Measurements from ENCODE around the gene LHFPL3. TPM values are rescaled to one million over a fixed set of nuclear protein-coding genes. Genes with fewer than 3 reads are reported as not detected.

The LHFPL3 gene
- total and polyA plus RNA-seq, 9 of the 15 experiments (the other 6 are each of a cell fraction or from before 2014, with no cell fraction given), result 0.21 to 0.52 TPM; not detected in 7

DNA sequence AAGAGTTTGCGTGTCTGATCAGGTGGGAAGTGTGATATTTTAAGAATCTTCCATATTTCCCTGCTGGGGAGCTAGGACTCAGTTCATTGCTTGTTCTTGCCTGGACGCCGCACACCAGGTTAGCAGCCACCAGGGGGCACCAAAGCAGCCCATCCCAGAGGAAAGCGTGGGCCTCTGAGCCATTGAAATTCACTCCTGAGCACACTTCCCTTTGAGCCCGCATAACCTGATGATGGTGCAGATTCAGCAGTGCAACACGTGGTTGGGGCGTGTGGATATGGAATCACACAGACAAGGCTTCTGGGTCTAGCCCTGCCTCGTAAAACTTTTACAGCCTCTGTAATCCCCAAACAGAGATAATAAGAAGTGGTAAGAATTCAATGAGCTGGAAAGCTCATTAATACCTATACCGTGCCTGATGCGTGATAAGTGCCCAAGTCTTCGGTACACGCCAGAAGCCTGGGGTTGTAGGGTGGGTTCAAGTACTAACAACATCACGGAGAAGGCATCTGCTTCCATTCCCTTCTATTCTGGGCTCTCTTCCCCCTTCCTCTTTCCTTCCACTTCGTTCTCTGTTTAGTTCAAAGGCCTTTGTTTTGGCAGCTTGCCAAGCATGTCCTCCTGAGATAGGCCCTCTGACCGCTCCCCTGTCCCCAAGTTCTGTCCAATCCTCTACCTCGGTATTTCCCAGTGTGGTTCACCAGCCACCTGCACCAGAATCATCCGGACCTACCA lies 555.5 kb downstream of the LHFPL3 start:
- H3K9me3 ChIP-seq (replicated peaks; ENCODE audit: control insufficient read depth, insufficient read depth, low read depth, low read length), result peaks cover 6% of the 10 kb centered on the region
- in situ Hi-C loops (cut with MboI), result loop anchor here (5.0 kb wide), 1 partner anchor 33 kb away; no protein-coding TSS in a partner anchor
- peak overlapping the region; percentile 99 for H2AFZ ChIP-seq (ENCODE audit: low read depth, low read length)
- TF ChIP-seq MAFG (tag; conservative IDR thresholded peaks at IDR 0.05) (peak; percentile 91), AFF1 (IDR thresholded peaks at IDR 0.05; ENCODE audit: low read depth in 1 of 2, partially characterized antibody in 2 of 2) (peak in 1 of 2 experiments; percentile 63), RBBP5 (IDR thresholded peaks at IDR 0.05; ENCODE audit: borderline replicate concordance, insufficient read depth, low read length, poor library complexity, severe bottlenecking) (peak; percentile 32), TRIM25 (IDR thresholded peaks at IDR 0.05; ENCODE audit: borderline replicate concordance) (no peak), MYC (IDR thresholded peaks at IDR 0.05; ENCODE audit: low read depth, low read length) (peak; percentile 97), MYC (CRISPR knock-in tag; IDR thresholded peaks at IDR 0.05; ENCODE audit: borderline replicate concordance, low read depth) (no peak), KLF16 (IDR thresholded peaks at IDR 0.05) (peak; percentile 31; the same call in 1 of the 2 replicates), CBX1 (IDR thresholded peaks at IDR 0.05; ENCODE audit: low read depth) (no peak), ELF1 (tag; IDR thresholded peaks at IDR 0.05) (peak; percentile 69; the same call in 1 of the 2 replicates), L3MBTL2 (IDR thresholded peaks at IDR 0.05) (peak; percentile 94), FIP1L1 (IDR thresholded peaks at IDR 0.05; ENCODE audit: low read depth, low read length, poor library complexity, severe bottlenecking) (no peak)
- TF ChIP-seq, protein P1, sequence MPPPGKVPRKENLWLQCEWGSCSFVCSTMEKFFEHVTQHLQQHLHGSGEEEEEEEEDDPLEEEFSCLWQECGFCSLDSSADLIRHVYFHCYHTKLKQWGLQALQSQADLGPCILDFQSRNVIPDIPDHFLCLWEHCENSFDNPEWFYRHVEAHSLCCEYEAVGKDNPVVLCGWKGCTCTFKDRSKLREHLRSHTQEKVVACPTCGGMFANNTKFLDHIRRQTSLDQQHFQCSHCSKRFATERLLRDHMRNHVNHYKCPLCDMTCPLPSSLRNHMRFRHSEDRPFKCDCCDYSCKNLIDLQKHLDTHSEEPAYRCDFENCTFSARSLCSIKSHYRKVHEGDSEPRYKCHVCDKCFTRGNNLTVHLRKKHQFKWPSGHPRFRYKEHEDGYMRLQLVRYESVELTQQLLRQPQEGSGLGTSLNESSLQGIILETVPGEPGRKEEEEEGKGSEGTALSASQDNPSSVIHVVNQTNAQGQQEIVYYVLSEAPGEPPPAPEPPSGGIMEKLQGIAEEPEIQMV (tag; conservative IDR thresholded peaks at IDR 0.05; ENCODE audit: low read depth), result 0 out of 2 replicates have a peak, but pooled peaks have one; percentile 40

More for the DNA sequence above, 555.5 kb downstream of the LHFPL3 start:
- no peaks in the 10 kb centered on the region for H3K36me3 ChIP-seq (ENCODE audit: control insufficient read depth, insufficient read depth, low read length)
- peaks cover 0 to 11% of the 10 kb centered on the region in 2 experiments; a peak in 3 of 5 replicates for H3K4me1 ChIP-seq (replicated peaks in 1 of 2; ENCODE audit: control insufficient read depth in 2 of 2, insufficient read depth in 2 of 2, low read length in 2 of 2)
- 11% methylated on average over 17 of the region's 17 CpGs for WGBS (ENCODE audit: insufficient coverage, low coverage, missing lambda C conversion rate)
- no peaks in the 10 kb centered on the region for H3K9me1 ChIP-seq (ENCODE audit: control insufficient read depth, insufficient read depth, low read length)
- ATAC-seq (peak; percentile 99), DNase-seq (ENCODE audit: extremely low read depth in 1 of 4, low spot score in 3 of 4) (peak; percentile 90 to 93 (median 91)), FAIRE-seq (peak; percentile 84)
- H3K79me2 ChIP-seq (ENCODE audit: control insufficient read depth, insufficient read depth, low read length), result no peaks in the 10 kb centered on the region
- no TSS peak for BruUV-seq (replicated peaks)
- H3K4me3 ChIP-seq, result no peak overlapping the region
- peak overlapping the region in 1 of 2 experiments; percentile 53; a peak in 2 of 4 replicates for H3K9ac ChIP-seq (ENCODE audit: insufficient read depth in 1 of 2, low read depth in 2 of 2, low read length in 2 of 2)
- H3K27ac ChIP-seq (ENCODE audit: extremely low read depth, low read depth, low read length), result peak overlapping the region; percentile 74
- POLR2A ChIA-PET, result interaction anchor here (0.6 to 2.3 kb wide), 9 partner anchors 8 to 1260 kb away, joined by 3 to 11 read pairs (median 3); no protein-coding TSS in a partner anchor
- H4K20me1 ChIP-seq (replicated peaks; ENCODE audit: control insufficient read depth, insufficient read depth, low read length), result no peaks in the 10 kb centered on the region
- H3K27me3 ChIP-seq (ENCODE audit: control insufficient read depth in 2 of 2, insufficient read depth in 2 of 2, low read length in 2 of 2), result no peaks in the 10 kb centered on the region
- CTCF ChIA-PET (ENCODE audit: low intra/inter-chr PET ratio), result interaction anchor here (0.8 to 2.7 kb wide), 2 partner anchors 31 to 35 kb away, joined by 3 to 16 read pairs; no protein-coding TSS in a partner anchor
- intact Hi-C loops (cut with micrococcal nuclease), result loop anchor here (1.0 to 2.0 kb wide), 2 partner anchors 27 to 34 kb away; no protein-coding TSS in a partner anchor
- peak overlapping the region; percentile 73 for H3K4me2 ChIP-seq (ENCODE audit: insufficient read depth, low read length)

Data from K562 (cell line).